ENCODE results near the gene CLEC18B.
A peak's percentile ranks its signal among the peaks of the same experiment; 100 is the strongest.
"Not testable (repeated sequence)": the region's sequence is repeated elsewhere in the genome, so short reads cannot be mapped to it uniquely, and the experiment has no call there.

CLEC18B gene

DNA sequence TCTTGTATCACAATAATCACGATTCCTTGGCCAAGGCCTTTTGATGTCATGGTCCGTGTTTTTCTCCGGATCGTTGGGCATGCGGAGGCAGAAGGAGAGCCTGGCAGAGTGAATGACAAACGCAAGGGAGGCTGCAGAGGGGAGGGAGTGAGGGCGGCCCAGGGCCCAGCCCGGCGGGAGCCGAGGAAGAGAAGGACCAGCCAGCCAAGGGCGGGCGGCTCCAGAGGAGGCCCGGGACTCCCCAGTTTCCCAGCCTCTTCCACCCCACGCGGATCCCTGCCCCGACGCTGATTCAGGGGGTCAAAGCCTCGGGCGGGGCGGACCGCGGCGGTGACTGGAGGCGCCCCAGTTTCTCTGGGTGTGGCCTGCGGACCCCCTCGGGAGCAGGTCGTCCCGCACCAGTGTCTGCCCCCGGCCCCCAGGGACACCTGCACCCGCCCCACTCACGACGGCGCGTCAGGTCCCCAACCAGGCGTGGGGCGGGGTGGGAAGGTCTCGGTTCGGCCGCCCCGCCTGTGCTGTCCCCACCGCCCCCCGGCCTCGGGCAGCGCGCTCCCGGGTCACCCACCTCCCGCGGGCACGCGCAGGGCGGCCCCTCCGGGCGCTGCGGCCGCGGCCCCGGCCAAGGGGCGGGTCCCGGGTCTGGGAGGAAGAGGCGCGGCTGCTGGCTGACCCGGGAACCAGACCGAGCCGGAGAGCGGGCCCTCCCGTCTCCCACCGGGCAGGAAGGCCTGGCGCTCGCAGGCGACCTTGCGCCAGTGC lies 14.5 kb downstream of the CLEC18B start:
- DNase-seq (ENCODE audit: low read depth) = not testable (repeated sequence)

DNA sequence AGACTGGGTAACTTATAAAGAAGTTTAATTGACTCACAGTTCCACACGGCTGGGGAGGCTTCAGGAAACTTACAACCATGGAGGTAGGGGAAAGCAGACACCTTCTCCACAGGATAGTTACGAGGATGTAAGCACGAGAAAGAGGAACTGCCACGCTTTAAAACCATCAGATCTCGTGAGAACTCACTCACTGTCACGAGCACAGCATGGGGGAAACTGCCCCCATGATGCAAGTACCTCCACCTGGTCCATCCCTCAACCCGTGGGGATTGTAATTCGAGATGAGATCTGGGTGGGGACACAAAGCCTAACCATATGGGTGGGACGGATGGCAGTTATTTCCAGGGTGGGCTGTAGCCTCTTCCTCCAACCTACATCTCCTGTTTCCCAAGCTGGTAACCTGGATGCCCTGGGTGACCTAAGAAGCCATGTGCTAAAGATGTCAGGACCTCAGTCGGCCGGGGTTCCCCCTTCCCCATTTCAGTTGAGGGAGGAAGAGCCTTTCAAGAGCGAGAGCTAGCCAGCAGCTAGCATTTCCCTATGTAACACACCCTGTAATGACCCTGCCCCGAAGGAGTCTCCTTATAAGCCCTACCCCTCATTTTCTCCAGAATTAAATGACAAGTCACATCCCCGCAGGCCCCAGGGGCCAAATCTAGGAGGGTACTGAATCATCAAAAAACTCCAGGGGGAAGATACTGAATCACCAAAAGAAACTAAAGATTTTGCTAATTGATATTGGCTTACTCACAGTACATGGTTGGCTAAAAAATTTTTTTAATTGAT lies 16.9 kb downstream of the CLEC18B start:
- DNase-seq (ENCODE audit: low read depth) = not testable (repeated sequence)

DNA sequence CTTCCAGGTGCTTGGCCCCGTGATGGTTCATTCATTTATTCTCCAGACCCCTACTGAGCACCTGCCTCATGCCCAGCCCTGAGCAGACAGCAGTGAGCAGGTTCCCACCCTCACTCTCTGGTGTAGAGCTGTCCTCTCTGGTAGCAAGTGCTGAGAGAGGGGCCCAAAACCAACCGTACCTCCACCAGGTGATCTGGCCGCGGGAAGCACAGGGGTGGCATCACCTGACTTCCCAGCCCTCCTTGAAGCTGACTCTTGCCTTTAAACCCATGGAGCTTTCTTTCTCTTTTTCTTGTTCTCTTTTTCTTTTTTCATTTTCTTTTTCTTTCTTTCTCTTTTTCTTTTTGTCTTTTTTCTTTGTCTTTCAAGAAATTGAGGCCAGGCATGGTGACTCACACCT lies 21.0 kb downstream of the CLEC18B start:
- DNase-seq (ENCODE audit: low read depth) = not testable (repeated sequence)

DNA sequence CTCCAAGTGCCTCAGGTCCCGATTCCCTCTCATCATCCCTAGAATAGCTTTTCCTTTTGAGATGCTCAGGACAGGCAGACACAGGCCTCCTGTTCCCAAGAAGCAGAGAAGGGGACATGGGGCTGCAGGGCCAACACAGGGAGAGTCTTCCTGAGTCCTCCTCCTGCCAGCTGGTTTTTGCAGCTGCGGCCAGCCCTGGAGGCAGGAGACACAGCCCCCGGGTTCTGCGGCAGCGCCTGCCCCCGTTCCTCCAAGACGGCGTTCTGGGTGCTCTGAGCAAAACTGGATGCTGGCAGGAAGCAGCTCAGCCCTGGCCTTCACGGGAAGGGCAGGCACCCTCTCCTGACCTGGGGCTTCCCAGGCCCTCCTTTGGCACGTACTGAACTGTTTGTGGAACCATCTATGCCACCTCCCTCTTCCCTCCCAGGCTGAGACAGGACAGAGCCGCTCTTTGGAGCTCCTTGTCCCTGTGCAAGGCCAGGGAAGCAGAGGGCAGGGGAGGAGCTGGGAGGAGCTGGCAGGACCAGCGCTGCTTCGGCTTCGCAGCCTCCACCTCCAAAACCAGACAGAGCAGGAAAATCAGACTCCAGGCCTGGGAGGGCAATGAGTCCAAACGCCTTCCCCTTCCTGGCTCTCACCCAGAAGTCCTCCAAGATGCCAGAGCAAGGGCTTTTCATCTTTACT lies 22.9 kb downstream of the CLEC18B start:
- not testable (repeated sequence) for DNase-seq (ENCODE audit: low read depth)

DNA sequence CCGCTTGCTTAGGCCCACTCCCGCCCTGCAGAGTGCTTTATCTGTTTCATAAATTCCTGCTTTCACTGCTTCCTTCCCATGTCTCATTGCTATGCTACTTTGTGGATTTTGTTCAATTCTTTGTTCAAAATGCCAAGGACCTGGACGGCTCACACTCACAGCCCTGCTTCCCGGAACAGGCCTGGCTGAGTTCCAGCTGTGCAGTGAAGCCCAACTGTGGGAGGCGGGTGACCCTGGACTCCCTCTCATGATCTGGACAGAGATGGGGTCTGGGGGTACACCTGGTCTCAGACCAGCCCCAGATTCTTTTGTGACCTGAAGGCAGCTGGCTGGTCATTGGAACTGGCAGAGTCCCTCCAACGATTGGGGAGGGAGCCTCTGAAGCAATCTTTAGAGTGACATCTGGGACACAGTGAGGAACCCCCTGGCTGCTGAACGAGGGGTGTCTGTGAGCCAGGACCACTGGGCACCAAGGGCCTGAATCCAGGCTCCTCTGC lies 24.7 kb downstream of the CLEC18B start:
- DNase-seq (ENCODE audit: low read depth) = not testable (repeated sequence)

DNA sequence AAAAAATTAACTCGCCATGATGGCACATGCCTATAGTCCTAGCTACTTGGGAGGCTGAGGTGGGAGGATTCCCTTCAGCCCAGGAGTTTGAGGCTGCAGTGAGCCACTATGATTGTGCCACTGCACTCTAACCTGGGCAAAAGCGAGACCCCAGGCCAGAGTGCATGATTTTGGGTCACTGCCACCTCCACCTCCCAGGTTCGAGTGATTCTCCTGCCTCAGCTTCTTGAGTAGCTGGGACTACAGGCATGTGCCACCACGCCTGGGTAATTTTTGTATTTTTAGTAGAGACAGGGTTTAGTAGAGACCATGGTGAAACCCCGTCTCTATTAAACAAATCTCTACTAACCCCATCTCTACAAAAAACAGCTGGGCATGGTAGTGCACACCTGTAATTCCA lies 26.7 kb downstream of the CLEC18B start:
- not testable (repeated sequence) for DNase-seq (ENCODE audit: low read depth)

DNA sequence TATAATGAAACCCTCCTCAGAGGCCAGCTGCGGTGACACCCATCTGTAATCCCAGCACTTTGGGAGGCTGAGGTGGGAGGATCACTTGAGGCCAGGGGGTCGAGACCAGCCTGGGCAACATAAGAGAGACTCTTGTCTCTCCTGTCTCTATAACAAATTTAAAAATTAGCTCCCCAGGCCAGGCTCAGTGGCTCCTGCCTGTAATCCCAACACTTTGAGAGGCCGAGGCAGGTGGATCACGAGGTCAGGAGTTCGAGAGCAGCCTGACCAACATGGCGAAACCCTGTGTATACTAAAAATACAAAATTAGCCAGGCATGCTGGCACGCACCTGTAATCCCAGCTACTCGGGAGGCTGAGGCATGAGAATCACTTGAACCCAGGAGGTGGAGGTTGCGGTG lies 27.1 kb downstream of the CLEC18B start:
- DNase-seq (ENCODE audit: low read depth) = not testable (repeated sequence)

DNA sequence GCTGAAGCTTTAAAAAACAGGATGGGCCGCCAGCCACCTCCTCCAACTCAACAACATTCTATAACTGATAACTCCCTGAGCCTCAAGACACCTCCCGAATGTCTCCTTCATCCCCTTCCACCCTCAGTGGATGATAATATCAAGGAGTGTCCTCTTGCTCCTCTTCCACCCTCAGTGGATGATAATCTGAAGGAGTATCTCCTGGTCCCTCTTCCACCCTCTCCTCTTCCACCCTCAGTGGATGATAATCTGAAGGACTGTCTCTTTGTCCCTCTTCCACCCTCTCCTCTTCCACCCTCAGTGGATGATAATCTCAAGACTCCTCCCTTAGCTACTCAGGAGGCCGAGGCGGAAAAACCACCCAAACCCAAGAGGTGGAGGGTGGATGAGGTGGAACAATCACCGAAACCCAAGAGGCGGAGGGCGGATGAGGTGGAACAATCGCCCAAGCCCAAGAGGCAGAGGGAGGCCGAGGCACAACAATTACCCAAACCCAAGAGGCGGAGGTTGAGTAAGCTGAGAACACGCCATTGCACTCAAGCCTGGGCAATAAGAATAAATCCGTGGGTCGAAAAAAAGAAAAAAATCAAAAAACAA lies 29.7 kb downstream of the CLEC18B start:
- DNase-seq (ENCODE audit: low read depth) = not testable (repeated sequence)

DNA sequence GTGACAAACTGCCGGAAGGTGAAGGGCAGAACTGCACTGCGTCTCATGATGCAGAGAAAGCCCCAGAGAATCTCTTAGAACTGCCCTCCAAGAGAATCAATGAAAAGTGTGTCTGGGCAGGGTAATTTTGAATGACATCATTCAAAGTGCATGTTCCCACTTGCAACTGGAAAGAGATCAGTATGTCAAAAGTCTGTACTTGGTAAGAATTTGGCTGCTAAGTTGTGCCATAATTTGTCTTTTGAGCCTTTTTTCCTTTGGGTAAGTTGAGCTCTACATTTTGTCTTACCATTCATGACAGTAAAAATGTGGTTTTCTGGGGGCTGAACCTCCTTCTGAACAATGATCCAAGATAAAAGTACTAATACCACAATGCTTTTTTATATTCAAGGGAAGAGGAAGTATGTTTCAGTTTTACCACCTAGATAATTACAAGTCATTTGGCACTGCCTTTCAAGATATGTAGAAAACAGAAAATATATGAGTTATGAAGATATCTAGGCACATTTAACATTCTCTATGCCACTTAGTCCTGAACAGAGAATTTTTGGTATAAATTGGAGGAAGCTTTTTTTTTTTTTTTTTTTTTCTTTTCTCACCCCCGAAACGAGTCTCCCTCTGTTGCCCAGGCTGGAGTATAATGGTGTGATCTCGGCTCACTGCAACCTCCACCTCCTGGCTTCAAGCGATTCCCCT lies 38.8 kb downstream of the CLEC18B start:
- DNase-seq (ENCODE audit: low read depth) = not testable (repeated sequence)

DNA sequence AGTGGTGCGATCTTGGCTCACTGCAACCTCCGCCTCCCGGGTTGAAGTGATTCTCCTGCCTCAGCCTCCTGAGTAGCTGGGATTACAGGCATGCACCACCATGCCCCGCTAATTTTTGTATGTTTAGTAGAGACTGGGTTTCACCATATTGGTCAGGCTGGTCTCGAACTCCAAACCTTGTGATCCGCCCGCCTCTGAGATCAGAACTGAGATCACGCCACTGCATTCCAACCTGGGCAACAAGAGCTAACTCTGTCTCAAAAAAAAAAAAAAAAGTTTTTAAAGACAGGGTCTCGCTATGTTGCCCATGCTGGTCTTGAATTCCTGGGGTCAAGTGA lies 47.5 kb downstream of the CLEC18B start:
- DNase-seq (ENCODE audit: low read depth) = not testable (repeated sequence)

DNA sequence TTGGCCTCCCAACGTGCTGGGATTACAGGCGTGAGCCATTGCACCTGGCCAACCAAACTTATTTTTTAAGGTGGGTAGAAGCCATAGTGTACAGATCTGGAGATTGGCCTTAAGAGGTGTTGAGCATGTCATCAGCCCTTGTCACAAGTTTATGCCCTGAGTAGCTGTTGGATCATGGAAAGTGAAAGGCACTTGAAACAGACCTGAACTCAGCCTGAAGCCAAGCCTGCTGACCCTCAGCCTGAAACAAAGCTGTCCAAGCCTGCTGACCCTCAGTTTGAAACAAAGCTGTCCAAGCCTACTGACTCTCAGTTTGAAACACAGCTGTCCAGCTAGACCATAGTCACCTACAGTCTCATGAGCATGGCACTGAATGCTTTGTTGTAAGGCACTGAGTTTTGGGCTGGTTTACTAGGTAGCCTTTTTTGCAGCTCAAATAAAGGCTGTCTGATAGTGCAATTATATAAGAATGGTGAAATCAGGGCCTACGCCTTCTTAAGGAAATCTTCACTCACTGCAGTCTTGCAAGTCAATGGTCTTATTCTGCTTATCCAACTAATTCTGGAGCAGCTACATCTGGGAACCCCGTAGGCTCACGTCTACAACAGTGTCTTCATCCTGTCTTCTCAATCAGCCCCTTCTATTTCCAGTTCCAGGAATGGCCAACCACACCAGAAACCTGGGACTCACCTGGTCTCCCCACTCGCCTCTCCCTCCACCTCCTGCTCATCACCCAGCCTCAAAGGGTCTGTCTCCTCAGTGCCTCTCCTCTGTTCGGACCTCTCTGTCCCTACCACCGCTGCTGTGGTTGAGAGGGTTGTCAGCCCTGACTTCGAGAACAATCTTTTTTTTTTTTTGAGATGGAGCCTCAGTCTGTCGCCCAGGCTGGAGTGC lies 48.1 kb downstream of the CLEC18B start:
- DNase-seq (ENCODE audit: low read depth) = no peak

DNA sequence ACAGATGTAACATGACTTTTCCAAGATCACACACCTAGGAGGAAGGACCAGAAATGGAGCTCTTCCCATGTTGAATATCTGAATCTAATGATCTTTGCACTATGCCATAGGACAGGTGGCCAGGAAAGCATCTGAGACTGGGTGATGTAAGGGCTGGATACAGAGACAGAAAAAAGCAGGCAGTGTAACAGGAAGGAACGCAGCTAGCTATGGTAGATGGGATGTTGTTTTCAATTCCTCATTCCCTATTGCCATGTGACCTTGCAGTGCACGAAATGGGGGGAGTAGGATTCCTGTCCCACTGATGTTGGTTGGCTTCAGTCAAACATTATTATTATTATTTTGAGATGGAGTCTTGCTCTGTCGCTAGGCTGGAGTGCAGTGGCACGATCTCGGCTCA lies 48.9 kb downstream of the CLEC18B start:
- no peak for DNase-seq (ENCODE audit: low read depth)

DNA sequence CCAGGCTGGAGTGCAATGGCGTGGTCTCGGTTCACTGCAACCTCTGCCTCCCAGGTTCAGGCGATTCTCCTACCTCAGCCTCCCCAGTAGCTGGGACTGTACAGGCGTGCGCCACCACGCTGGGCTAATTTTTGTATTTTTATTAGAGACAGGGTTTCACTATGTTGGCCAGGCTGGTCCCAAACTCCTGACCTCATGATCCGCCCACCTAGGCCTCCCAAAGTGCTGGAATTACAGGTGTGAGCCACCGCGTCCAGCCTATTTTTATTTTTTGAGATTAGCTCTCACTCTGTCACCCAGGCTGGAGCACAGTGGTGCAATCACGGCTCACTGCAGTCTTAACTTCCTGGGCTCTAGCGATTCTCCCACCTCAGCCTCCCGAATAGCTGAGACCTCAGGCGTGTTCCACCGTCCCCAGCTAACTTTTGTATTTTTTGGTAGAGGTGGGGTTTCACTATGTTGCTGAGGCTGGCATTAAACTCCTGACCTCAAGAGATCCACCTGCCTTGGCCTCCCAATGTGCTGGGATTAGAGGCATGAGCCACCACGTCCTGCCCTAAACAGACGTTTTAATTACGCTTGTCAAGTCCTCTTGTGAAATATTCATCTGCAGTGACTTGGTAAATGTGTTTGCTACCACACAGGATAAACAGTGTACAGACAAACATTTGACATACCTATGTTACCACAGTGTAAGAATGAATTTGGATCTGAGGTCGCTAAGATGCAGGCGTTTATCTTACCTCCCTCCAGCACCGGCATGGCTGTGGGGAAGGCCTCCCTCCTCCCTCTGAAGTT lies 50.7 kb downstream of the CLEC18B start:
- DNase-seq (ENCODE audit: low read depth) = not testable (repeated sequence)

DNA sequence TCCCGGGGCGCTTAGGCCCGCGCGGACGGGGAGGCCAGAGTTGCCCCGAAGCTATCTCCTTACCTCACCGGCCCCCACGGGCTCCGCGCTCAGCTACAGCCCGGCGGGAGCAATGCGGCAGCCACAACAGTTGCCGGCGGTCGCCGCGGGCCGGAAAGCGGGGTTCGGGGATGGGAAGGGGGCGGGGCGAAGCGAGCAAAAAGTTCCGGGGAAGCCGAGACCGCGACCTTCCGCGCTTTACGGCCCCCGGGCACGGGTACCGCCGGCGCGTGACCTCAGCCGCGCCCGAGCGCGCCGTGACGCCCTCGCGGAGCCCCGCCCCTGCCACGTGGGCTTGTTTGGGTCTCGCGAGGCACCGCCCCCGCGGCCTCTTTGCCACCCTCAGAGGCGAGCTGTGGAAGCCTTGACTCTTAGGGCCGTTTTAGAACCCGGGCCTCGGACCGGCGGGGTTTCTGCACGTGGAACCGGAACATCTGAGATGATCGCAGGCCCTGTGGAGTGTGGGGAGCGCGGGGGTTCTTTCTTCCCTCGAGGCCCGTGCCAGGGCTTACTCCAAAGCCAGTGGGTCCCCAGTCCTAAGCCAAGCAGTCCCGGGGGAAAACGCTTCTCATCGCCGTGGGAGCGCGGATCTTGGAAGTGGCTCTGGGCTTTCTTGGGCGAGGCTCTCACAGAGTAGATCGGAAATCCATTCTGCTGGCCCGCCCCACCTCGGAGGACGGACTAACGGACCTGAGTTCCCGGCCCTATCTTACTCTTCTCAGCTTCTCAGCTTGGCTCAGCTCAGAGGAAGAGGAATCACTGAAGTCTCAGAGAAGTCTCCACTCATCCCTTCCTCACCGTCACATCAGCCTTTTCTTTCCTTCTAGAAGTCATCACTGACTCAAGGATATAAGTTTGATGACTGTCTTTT lies 53.0 kb downstream of the CLEC18B start:
- DNase-seq (ENCODE audit: low read depth) = peak; percentile 87

DNA sequence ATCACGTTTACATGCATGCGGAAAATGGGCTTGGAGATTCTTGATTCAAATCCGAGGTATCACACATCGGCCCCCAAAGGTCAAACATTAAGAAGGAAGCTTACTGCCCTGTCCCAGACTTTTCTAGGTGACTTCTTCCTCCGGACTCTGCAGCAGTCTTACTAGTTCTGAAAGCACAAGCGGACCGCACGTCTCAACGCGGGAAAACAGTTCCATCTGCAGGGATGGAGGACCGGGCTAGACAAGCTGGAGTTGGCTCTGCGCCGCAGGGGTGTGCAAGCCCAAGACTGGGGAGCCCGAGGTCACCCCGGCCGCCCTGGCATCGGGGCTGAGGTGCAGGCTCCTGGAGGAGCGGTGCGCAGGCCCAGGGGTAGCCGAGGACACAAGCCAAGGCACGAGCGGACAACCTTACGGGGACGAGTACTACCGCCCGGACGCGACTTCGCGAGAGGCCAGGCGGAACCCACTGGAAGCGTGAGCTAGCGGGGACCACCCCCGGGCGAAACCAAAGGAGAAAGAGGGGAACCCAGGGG lies 53.7 kb downstream of the CLEC18B start:
- DNase-seq (ENCODE audit: low read depth) = peak; percentile 2

DNA sequence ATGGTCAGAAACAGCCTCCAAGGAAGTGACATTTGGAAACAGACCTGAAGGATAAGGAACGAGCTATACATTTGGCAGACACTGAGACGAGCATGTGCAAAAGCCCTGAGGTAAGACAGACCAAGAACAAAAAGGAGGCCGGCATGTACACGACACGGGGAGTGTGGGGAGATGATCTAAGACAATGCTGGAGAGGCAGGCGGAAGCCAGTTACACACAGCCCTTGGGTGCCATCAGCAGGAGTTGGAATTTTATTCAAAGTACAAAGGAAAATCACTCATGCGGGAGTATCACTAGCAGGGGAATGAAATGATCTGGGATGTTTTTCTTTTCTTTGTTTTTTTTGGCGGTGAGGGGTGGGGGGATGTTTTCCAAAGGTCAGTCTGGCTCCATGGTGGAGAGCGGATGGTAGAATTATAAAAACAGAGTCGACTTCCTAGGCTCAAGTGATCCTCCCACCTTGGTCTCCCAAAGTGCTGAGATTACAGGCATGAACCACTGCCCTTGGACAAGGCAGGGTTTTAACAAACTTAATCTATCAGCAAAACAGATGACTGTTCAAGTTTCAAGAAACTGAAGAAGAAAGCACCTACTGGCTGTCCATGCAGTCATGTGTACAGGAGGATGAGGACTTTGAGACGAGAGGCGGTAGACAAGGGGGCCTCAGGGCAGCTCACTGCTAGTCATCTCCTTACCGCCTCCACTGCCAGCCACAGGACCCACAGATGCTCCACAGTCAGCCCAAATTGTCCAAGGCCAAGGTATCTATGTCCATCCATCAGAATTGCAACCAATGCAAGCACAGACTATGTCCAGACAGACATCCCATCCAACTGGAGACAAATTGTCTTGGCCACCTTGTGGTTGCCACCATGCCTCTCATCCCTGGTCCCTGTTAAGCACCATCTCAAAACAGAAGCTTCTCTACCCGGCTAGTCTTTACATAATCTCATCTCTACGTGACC lies 59.4 kb downstream of the CLEC18B start:
- DNase-seq (ENCODE audit: low read depth) = not testable (repeated sequence)
